ENCODE measurements around the gene TAS1R3. TPM values are rescaled to one million over a fixed set of nuclear protein-coding genes. Genes with fewer than 3 reads are reported as not detected.

Gene TAS1R3
- total RNA-seq, 4 donors from 2014 or later, result 0.38 to 1.4 (median 0.79) TPM

DNA sequence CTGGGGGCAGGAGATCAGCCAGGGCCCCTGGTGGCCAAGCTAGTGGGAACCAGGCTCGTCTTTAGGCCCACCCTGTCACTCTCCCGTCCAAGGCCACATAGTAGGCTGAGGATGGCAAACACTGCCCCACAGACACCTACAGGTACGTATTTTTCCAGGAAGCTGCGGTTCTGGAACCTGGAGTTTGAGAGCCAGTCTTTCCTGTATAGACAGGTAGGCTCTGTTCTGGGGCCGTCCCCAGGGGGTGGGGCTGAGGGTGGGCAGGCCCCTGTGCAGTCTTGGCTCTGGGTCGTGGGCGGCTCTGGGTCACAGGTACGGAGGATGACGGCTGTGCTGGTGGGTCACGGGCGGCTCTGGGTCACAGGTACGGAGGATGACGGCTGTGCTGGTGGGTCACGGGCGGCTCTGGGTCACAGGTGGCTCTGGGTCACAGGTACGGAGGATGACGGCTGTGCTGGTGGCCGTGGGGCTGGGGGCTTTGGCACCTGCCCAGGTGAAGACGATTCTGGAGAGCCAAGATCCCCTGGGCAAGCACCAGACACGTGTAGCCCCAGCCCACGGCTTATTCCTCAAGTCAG is 20.5 kb upstream of the TAS1R3 start:
- DNase-seq (ENCODE audit: low spot score in 2 of 2), result no peak
- TF ChIP-seq POLR2A (IDR thresholded peaks at IDR 0.05), result no peak
- TF ChIP-seq, protein P1, sequence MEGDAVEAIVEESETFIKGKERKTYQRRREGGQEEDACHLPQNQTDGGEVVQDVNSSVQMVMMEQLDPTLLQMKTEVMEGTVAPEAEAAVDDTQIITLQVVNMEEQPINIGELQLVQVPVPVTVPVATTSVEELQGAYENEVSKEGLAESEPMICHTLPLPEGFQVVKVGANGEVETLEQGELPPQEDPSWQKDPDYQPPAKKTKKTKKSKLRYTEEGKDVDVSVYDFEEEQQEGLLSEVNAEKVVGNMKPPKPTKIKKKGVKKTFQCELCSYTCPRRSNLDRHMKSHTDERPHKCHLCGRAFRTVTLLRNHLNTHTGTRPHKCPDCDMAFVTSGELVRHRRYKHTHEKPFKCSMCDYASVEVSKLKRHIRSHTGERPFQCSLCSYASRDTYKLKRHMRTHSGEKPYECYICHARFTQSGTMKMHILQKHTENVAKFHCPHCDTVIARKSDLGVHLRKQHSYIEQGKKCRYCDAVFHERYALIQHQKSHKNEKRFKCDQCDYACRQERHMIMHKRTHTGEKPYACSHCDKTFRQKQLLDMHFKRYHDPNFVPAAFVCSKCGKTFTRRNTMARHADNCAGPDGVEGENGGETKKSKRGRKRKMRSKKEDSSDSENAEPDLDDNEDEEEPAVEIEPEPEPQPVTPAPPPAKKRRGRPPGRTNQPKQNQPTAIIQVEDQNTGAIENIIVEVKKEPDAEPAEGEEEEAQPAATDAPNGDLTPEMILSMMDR (IDR thresholded peaks at IDR 0.05), result no peak
- 55 to 59% methylated on average over 15 to 21 of the region's 21 CpGs for WGBS, 2 donors
- H3K4me3 ChIP-seq (ENCODE audit: low read depth, poor library complexity, severe bottlenecking), result no peak overlapping the region
- intact Hi-C loops (cut with DNase I; ENCODE audit: low total_unique reads), result no loop called here

DNA sequence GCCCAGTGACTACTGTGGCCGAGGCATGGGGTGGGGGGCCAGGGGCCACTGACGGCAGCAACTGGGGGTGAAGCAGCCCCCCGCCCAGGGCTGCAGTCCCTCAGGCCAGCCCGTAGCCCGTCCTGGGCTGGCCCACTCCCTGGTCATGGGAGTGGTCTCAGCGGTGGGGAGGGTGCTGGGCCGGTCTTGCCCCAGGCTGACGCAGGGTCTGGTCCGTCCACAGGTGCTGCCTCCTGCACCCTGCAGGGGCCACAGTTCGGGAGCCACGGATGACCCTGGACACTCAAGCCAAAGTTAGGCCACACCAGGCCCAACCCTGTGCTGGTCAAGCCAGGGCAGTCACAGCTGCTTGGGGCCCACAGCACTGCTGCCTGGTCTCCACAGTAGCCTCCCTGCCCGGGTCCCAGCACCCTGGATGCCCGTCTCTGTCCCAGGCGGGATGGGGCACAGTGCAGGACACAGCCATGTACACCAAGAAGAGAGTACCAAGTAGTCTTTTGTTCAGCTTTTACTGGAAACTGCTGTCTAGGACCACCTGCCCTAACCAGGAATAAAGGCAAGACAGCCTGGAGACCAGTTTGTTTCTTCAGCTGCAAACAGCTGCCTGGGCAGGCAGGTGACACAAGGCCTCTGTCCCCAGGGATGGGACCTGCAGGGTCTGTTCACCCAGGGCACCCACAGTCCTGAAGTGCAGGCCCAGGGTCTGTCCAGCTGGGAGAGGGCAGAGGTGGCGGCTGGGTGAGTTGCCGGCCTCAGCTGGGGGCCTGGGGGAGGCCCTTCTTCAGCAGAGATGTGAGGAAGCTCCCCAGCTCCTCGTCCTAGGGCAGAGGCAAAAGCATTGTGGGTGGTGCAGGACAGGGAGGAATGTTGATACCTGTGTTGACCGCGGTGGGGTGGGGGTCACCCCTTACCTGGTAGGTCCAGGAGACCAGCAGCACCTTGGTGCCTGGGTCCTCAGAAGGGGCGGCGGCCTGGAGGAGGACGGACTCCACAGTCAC is 19.7 kb upstream of the TAS1R3 start:
- no peak for DNase-seq (ENCODE audit: low spot score in 2 of 2)
- TF ChIP-seq, protein P1 (IDR thresholded peaks at IDR 0.05), result no peak
- TF ChIP-seq POLR2A (IDR thresholded peaks at IDR 0.05), result no peak
- 85 to 93% methylated on average over 11 to 19 of the region's 22 CpGs for WGBS, 2 donors
- intact Hi-C loops (cut with DNase I; ENCODE audit: low total_unique reads), result no loop called here
- no peak overlapping the region for H3K4me3 ChIP-seq (ENCODE audit: low read depth, poor library complexity, severe bottlenecking)

DNA sequence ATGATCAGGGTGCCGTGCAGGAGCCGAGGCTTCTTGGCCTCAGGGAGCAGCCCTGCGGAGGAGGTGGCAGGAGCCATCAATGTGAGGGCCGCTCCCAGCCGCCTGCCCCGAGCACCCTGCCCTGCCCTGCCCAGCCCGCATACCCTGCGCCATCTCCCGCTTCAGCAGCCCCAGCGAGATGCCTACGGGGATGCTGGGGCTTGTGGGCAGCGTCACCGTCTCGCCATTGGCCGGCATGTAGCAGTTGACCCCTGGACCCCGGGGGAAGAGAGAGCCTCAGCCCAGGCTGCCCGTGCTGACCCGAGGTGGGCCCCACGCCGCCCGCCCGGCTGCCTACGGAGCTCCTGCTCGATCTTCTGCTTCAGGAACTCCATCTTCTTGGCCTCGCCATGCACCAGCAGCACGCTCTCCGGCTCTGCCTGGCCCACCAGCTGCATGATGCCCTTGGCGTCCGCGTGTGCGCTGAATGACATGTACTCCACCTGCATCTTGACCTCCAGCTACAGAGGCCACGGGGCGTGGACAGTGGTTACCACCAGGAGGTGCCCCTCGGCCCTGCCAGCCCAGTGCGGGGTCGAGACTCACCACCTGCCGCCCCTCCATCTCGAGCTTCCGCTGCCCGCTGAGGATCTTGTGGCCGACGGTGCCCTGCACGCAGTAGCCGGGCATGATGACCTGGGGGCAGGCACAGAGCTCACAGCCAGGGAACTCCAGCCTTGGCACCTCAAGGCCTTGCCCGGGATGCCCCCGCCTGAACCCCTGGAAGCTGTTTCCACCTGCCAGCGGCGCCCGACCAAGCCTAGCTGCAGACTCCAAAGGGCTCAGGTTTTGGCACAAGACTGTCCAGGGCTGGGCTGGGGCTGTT is 18.4 kb upstream of the TAS1R3 start:
- no peak for DNase-seq (ENCODE audit: low spot score in 2 of 2)
- intact Hi-C loops (cut with DNase I; ENCODE audit: low total_unique reads), result no loop called here
- TF ChIP-seq, protein P1 (IDR thresholded peaks at IDR 0.05), result no peak
- TF ChIP-seq POLR2A (IDR thresholded peaks at IDR 0.05), result no peak
- no peak overlapping the region for H3K4me3 ChIP-seq (ENCODE audit: low read depth, poor library complexity, severe bottlenecking)
- WGBS, 2 donors, result 90 to 91% methylated on average over 29 to 49 of the region's 49 CpGs

DNA sequence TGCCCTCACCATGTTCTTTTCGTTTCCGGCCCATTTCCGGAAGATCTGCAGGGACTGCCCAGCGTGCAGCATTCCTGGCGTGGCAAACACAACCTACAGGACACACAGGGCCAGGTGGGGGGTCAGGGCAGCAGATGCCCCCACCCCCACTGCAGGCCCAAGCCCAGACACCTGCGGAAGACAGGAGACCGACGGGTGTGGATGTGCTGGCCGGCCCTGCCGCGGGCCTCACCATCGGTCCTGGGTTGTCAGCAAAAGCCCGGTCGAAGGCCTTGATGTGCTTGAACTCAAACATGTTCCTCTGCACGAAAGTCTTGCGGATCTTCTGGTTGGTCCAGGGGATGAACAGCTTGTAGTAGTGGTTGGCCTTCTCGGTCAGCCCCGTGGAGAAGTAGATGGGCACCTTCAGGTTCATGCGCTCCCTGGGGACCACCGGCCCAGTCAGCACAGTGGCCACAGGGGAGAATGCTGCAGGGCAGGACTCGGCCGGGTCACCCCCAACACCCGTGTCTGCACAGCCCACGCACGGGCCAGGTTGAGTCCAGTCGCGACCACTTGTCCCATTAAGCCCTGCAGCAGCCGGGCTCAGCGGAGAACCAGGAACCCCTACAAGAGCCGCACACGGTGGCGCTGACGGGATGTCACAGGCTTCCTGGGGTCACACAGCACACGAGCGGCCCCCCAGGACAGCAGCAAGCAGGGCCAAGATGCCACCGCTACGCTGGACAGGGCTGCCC is 17.4 kb upstream of the TAS1R3 start:
- intact Hi-C loops (cut with DNase I; ENCODE audit: low total_unique reads), result no loop called here
- DNase-seq (ENCODE audit: low spot score in 2 of 2), result no peak
- no peak overlapping the region for H3K4me3 ChIP-seq (ENCODE audit: low read depth, poor library complexity, severe bottlenecking)
- no peak for TF ChIP-seq POLR2A (IDR thresholded peaks at IDR 0.05)
- TF ChIP-seq, protein P1 (IDR thresholded peaks at IDR 0.05), result no peak
- WGBS, 2 donors, result 90 to 91% methylated on average over 27 to 32 of the region's 37 CpGs

DNA sequence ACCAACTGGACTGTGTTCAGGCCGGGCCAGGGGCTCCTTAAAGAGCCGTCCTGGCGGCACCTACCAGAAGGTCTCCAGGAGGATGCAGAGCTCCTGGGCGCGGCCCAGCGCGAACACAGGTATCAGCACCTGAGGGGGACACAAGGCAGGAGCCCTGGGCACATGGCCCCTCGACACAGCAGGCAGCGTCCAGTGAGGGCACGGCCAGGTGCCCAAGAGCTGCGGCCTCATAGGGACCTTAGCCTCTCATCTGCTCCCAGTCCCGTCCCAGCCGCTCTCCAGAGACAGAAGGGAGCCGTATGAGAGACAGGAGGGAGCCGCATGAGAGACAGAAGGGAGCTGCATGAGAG is 16.9 kb upstream of the TAS1R3 start:
- intact Hi-C loops (cut with DNase I; ENCODE audit: low total_unique reads), result no loop called here
- TF ChIP-seq, protein P1 (IDR thresholded peaks at IDR 0.05), result no peak
- no peak for TF ChIP-seq POLR2A (IDR thresholded peaks at IDR 0.05)
- WGBS, 2 donors, result 88 to 95% methylated on average over 6 to 8 of the region's 15 CpGs
- no peak overlapping the region for H3K4me3 ChIP-seq (ENCODE audit: low read depth, poor library complexity, severe bottlenecking)
- DNase-seq (ENCODE audit: low spot score in 2 of 2), result no peak

All from lower leg skin (tissue), 4 donors.